H1 (cell line): Measurements from ENCODE around the gene FAM170B. TPM values are rescaled to one million over a fixed set of nuclear protein-coding genes. Genes with fewer than 3 reads are reported as not detected.

Source experiments
- CTCF ChIA-PET: fragments of 300-600 bp; sonication (Branson Sonifier 250); formaldehyde crosslinking; loops from one replicate; lab custom pipeline; 2021; ENCODE audit not compliant: partially characterized antibody; lab: Charles Lee
- POLR2A ChIA-PET: fragments of 300-600 bp; sonication (Branson Sonifier 250); formaldehyde crosslinking; loops from one replicate; lab custom pipeline; 2021; ENCODE audit warnings: inconsistent platforms; ENCODE audit not compliant: partially characterized antibody; lab: Charles Lee
- DNase-seq, 2 experiments: peaks; one replicate each; pipeline versions ENCODE4 v3.0.0 to v3.0.0-alpha.2; 2010 to 2022; ENCODE audit warnings: low spot score in 2 of 2, low read depth in 1 of 2, mixed read lengths in 1 of 2
- FAIRE-seq: peaks from 2 replicates; lab custom pipeline; 2011; peaks lifted over from hg19 to GRCh38; lab: Jason Lieb, UNC
- H2AFZ ChIP-seq: 2 replicates; pipeline ENCODE4 v1.8.1; 2012; ENCODE audit warnings: low read length, inconsistent platforms
- H2AK5ac ChIP-seq: 2 replicates; pipeline ENCODE4 v1.6.1; 2013; ENCODE audit warnings: low read depth, low read length
- H2BK120ac ChIP-seq: replicated peaks from 2 replicates; pipeline ENCODE3; 2013; ENCODE audit warnings: low read depth, low read length, inconsistent platforms
- H2BK12ac ChIP-seq: 2 replicates; pipeline ENCODE4 v1.6.1; 2013; ENCODE audit warnings: low read depth, low read length
- H2BK15ac ChIP-seq: 2 replicates; pipeline ENCODE4 v1.6.1; 2013; ENCODE audit warnings: low read length
- H2BK20ac ChIP-seq: 2 replicates; pipeline ENCODE4 v1.6.1; 2013; ENCODE audit warnings: low read length
- H2BK5ac ChIP-seq: 2 replicates; pipeline ENCODE4 v1.6.1; 2013; ENCODE audit warnings: low read depth, low read length
- H3K14ac ChIP-seq: 2 replicates; pipeline ENCODE4 v1.6.1; 2013; ENCODE audit warnings: inconsistent platforms; ENCODE audit not compliant: insufficient read length
- H3K18ac ChIP-seq: 2 replicates; pipeline ENCODE4 v1.6.1; 2013; ENCODE audit warnings: low read length; ENCODE audit errors: extremely low read depth
- H3K23ac ChIP-seq: 2 replicates; pipeline ENCODE4 v1.6.1; 2013; ENCODE audit warnings: inconsistent platforms; ENCODE audit not compliant: insufficient read length
- H3K23me2 ChIP-seq: 2 replicates; pipeline ENCODE4 v1.6.1; 2013; ENCODE audit warnings: low read depth, low read length
- H3K27ac ChIP-seq: 2 replicates; pipeline ENCODE4 v1.6.1; 2011; ENCODE audit warnings: low read depth, low read length, inconsistent platforms
- H3K27me3 ChIP-seq, 4 experiments: replicated peaks in 1 of 4; 1 replicate in 1 of 4; 2 replicates in 3 of 4; pipeline versions ENCODE4 v1.6.1 to v1.8.1; 2011 to 2013; ENCODE audit warnings: low read length in 3 of 4, mild to moderate bottlenecking in 3 of 4, inconsistent platforms in 2 of 4, mixed read lengths in 2 of 4, moderate library complexity in 1 of 4; ENCODE audit not compliant: control insufficient read depth in 3 of 4, insufficient read depth in 3 of 4; ENCODE audit errors: extremely low read depth in 1 of 4
- H3K36me3 ChIP-seq, 4 experiments: 2 replicates each; pipeline versions ENCODE4 v1.6.1 to v1.8.1; 2011 to 2013; ENCODE audit warnings: mild to moderate bottlenecking in 4 of 4, low read length in 3 of 4, moderate library complexity in 2 of 4, control low read depth in 1 of 4, inconsistent platforms in 1 of 4; ENCODE audit not compliant: insufficient read depth in 4 of 4, control insufficient read depth in 2 of 4
- H3K4ac ChIP-seq: replicated peaks from 2 replicates; pipeline ENCODE3; 2013; ENCODE audit warnings: low read length, low read depth, mixed read lengths, inconsistent platforms; ENCODE audit not compliant: insufficient read length
- H3K4me1 ChIP-seq, 4 experiments: replicated peaks in 1 of 4; 1 replicate in 1 of 4; 2 replicates in 3 of 4; pipeline versions ENCODE4 v1.6.1 to v1.8.1; 2011 to 2013; ENCODE audit warnings: low read length in 3 of 4, inconsistent platforms in 2 of 4, mixed read lengths in 1 of 4; ENCODE audit not compliant: insufficient read depth in 4 of 4, control insufficient read depth in 3 of 4
- H3K4me2 ChIP-seq, 2 experiments: 2 replicates each; pipeline versions ENCODE4 v1.6.1 to v1.8.1; 2011 to 2013; ENCODE audit warnings: low read depth in 2 of 2, low read length in 2 of 2, control low read depth in 1 of 2, inconsistent platforms in 1 of 2, mild to moderate bottlenecking in 1 of 2; ENCODE audit not compliant: insufficient read depth in 1 of 2
- H3K4me3 ChIP-seq, 4 experiments: fragments of 200-600, 300-600 bp in 1 of 4; sonication (generic), shearing (Covaris generic), sonication (Bioruptor Twin) in 1 of 4; 2 replicates each; pipeline versions ENCODE4 v1.5.1 to v1.8.1; 2011 to 2016; ENCODE audit warnings: low read length in 4 of 4, low read depth in 3 of 4, control low read depth in 2 of 4, inconsistent platforms in 2 of 4, mild to moderate bottlenecking in 2 of 4, mixed read lengths in 1 of 4, moderate library complexity in 1 of 4; ENCODE audit not compliant: insufficient read depth in 2 of 4; ENCODE audit errors: extremely low read depth in 1 of 4
- H3K56ac ChIP-seq: replicated peaks from 2 replicates; pipeline ENCODE3; 2013; ENCODE audit warnings: low read depth, mild to moderate bottlenecking, mixed read lengths, low read length, inconsistent platforms; ENCODE audit not compliant: insufficient read length
- H3K79me1 ChIP-seq: 2 replicates; pipeline ENCODE4 v1.6.1; 2013; ENCODE audit warnings: low read depth, low read length, control low read depth
- H3K79me2 ChIP-seq, 2 experiments: 2 replicates each; pipeline versions ENCODE4 v1.6.1 to v1.8.1; 2012 to 2013; ENCODE audit warnings: low read length in 2 of 2, mild to moderate bottlenecking in 2 of 2, inconsistent platforms in 1 of 2; ENCODE audit not compliant: insufficient read depth in 2 of 2, control insufficient read depth in 1 of 2
- H3K9ac ChIP-seq, 4 experiments: replicated peaks in 1 of 4; 1 replicate in 1 of 4; 2 replicates in 3 of 4; pipeline versions ENCODE4 v1.6.1 to v1.8.1; 2011 to 2013; ENCODE audit warnings: low read depth in 3 of 4, low read length in 3 of 4, control low read depth in 2 of 4, mild to moderate bottlenecking in 2 of 4, moderate library complexity in 2 of 4, inconsistent platforms in 1 of 4; ENCODE audit errors: extremely low read depth in 1 of 4
- H3K9me3 ChIP-seq, 2 experiments: 2 replicates each; pipeline versions ENCODE4 v1.6.1 to v1.8.1; 2012 to 2013; ENCODE audit warnings: mild to moderate bottlenecking in 2 of 2, moderate library complexity in 2 of 2, control low read depth in 1 of 2, inconsistent platforms in 1 of 2, low read depth in 1 of 2, low read length in 1 of 2, mixed read lengths in 1 of 2; ENCODE audit not compliant: insufficient read depth in 2 of 2
- H4K20me1 ChIP-seq, 2 experiments: replicated peaks in 1 of 2; 2 replicates each; pipeline versions ENCODE3 to v1.8.1; 2011 to 2013; ENCODE audit warnings: inconsistent platforms in 2 of 2, low read length in 2 of 2, mild to moderate bottlenecking in 1 of 2; ENCODE audit not compliant: insufficient read depth in 2 of 2, control insufficient read depth in 1 of 2
- H4K5ac ChIP-seq: 2 replicates; pipeline ENCODE4 v1.6.1; 2013; ENCODE audit warnings: low read length, low read depth, mixed read lengths, inconsistent platforms; ENCODE audit not compliant: insufficient read length
- H4K8ac ChIP-seq: 2 replicates; pipeline ENCODE4 v1.8.0; 2013; ENCODE audit warnings: mild to moderate bottlenecking, moderate library complexity, low read length, inconsistent platforms; ENCODE audit not compliant: insufficient read depth; ENCODE audit errors: extremely low read depth
- H4K91ac ChIP-seq: replicated peaks from 2 replicates; pipeline ENCODE3; 2013; ENCODE audit warnings: low read length, mixed read lengths, inconsistent platforms; ENCODE audit not compliant: insufficient read length
- ATF2 ChIP-seq: IDR thresholded peaks from 2 replicates; pipeline ENCODE4 v1.6.1; 2012; ENCODE audit warnings: low read length, inconsistent platforms
- CBX5 ChIP-seq: fragments of 300-800, 300-1000 bp; sonication (generic); IDR thresholded peaks from 2 replicates; pipeline ENCODE4 v1.7.1; 2016; ENCODE audit warnings: antibody characterized with exemption, low read length, low read depth
- CEBPB ChIP-seq: IDR thresholded peaks from 2 replicates; pipeline ENCODE4 v1.6.1; 2012; ENCODE audit warnings: low read depth, low read length
- EGR1 ChIP-seq: IDR thresholded peaks from 2 replicates; pipeline ENCODE4 v1.6.1; 2011; ENCODE audit warnings: low read depth, low read length, borderline replicate concordance
- HDAC6 ChIP-seq: IDR thresholded peaks from one replicate; pipeline ENCODE4 v1.7.1; 2012; ENCODE audit warnings: low read depth, mild to moderate bottlenecking, inconsistent platforms, low read length, moderate library complexity
- MAFK ChIP-seq: IDR thresholded peaks from 2 replicates; pipeline ENCODE4 v1.6.1; 2012; ENCODE audit warnings: low read depth, mild to moderate bottlenecking, improper control_type of control experiment, low read length
- PHF8 ChIP-seq: fragments of 200-600 bp; sonication (generic); conservative IDR thresholded peaks from 2 replicates; pipeline ENCODE4 v1.7.1; 2012; ENCODE audit warnings: low read depth, mild to moderate bottlenecking, inconsistent platforms, low read length, moderate library complexity
- RNF2 ChIP-seq: fragments of 200-900, 300-1000 bp; sonication (generic); IDR thresholded peaks from 2 replicates; pipeline ENCODE4 v1.7.1; 2016; ENCODE audit warnings: borderline replicate concordance, low read depth, mild to moderate bottlenecking, antibody characterized with exemption, low read length; ENCODE audit not compliant: poor library complexity, severe bottlenecking; ENCODE audit errors: missing control alignments
- SIN3A ChIP-seq, 2 experiments: IDR thresholded peaks in 1 of 2; conservative IDR thresholded peaks in 1 of 2; 2 replicates each; pipeline ENCODE4 v1.6.1; 2011 to 2012; ENCODE audit warnings: low read length in 2 of 2, improper control_type of control experiment in 1 of 2, low read depth in 1 of 2, mild to moderate bottlenecking in 1 of 2
- SP1 ChIP-seq: IDR thresholded peaks from 2 replicates; pipeline ENCODE4 v1.6.1; 2011; ENCODE audit warnings: low read depth, low read length
- TAF1 ChIP-seq: IDR thresholded peaks from 2 replicates; pipeline ENCODE4 v1.6.1; 2011; ENCODE audit warnings: mild to moderate bottlenecking, low read depth, low read length
- TBP ChIP-seq: IDR thresholded peaks from 2 replicates; pipeline ENCODE4 v1.6.1; 2011; ENCODE audit warnings: low read depth, low read length, improper control_type of control experiment
- WGBS, 2 experiments: shearing (Covaris generic) in 1 of 2; methylation state at CpG; one replicate each; pipeline versions ENCODE4 v1.1.6 to v1.1.7; 2013 to 2015; ENCODE audit warnings: low lambda C conversion rate in 2 of 2, mixed read lengths in 2 of 2, inconsistent platforms in 1 of 2, low coverage in 1 of 2, missing lambda C conversion rate in 1 of 2; ENCODE audit not compliant: insufficient replicate concordance in 2 of 2, insufficient coverage in 1 of 2, insufficient read length in 1 of 2; ENCODE audit errors: extremely low coverage in 1 of 2, missing lambda C conversion rate in 1 of 2; 5-methylcytosine and 5-hydroxymethylcytosine counted together
- polyA plus RNA-seq, 7 experiments: library from polyadenylated mRNA; depleted of rRNA in 3 of 7; stranded (reverse) in 5 of 7; unstranded in 2 of 7; fragments of >200 nt in 5 of 7; fragments of 200-250 nt in 2 of 7; gene quantifications; 1 replicate in 5 of 7; 2 replicates in 1 of 7; 4 replicates in 1 of 7; pipeline versions ENCODE4 v1.2.1 to v1.2.3, GENCODE V29; 2011 to 2013; ENCODE audit warnings: missing spikeins in 2 of 7, mixed read lengths in 2 of 7
- total RNA-seq: library from RNA; stranded (reverse); fragmentation: NEBNext Ultra II Directional; extraction: Animal tissue kit (Norgen Biotek cat#: 25700); gene quantifications from 2 replicates; pipeline ENCODE4 v1.2.1, GENCODE V29; 2021

Gene FAM170B
- total and polyA plus RNA-seq, 2 of the 8 experiments (the other 6 are each of a cell fraction or from before 2014, with no cell fraction given) = not detected

- Histone ChIP-seq H3K14ac (no peak overlapping the region), H3K27ac (no peak overlapping the region), H3K79me1 (no peaks in the 10 kb centered on the region), H4K20me1 (no peaks in the 10 kb centered on the region), H3K23me2 (no peaks in the 10 kb centered on the region), H2BK12ac (no peak overlapping the region), H3K4ac (no peak overlapping the region), H2AFZ (peak overlapping the region; percentile 32), H3K4me2 (no peak overlapping the region), H3K4me1 (no peaks in the 10 kb centered on the region), H2BK5ac (no peak overlapping the region), H4K8ac (peak overlapping the region; percentile 25; the same call in 1 of the 2 replicates), H2BK120ac (no peak overlapping the region), H2BK15ac (no peak overlapping the region), H4K91ac (no peak overlapping the region), H3K36me3 (no peaks in the 10 kb centered on the region), H3K18ac (no peak overlapping the region), H4K5ac (no peak overlapping the region), H2AK5ac (no peak overlapping the region), H3K79me2 (no peaks in the 10 kb centered on the region), H3K9me3 (peaks cover 2 to 6% of the 10 kb centered on the region in 2 experiments; a peak in 2 of 4 replicates), H3K27me3 (peaks cover 0 to 4% (median 1%) of the 10 kb centered on the region in 4 experiments; a peak in 3 of 7 replicates), H3K4me3 (no peak overlapping the region), H3K9ac (no peak overlapping the region), H3K23ac (no peak overlapping the region), H2BK20ac (no peak overlapping the region), H3K56ac (no peak overlapping the region)
- TF ChIP-seq TAF1 = no peak
- TF ChIP-seq MAFK = no peak
- no peak for TF ChIP-seq CEBPB
- no peak for TF ChIP-seq SP1
- TF ChIP-seq SIN3A (conservative IDR thresholded peaks at IDR 0.05 in 1 of 2, IDR thresholded peaks at IDR 0.05 in 1 of 2; ENCODE audit: low read depth in 1 of 2, low read length in 2 of 2) = no peak
- no peak for TF ChIP-seq EGR1
- no peak for TF ChIP-seq TBP
- TF ChIP-seq HDAC6 = no peak
- TF ChIP-seq CBX5 = no peak
- TF ChIP-seq RNF2 = no peak
- no peak for TF ChIP-seq PHF8
- no peak for TF ChIP-seq ATF2
- DNase-seq (no peak), FAIRE-seq (no peak)
- 96% methylated on average over 3 of the region's 3 CpGs; no CpG with 5 or more reads in 1 of the 2 experiments for WGBS, 2 experiments
- ChIA-PET POLR2A (no interaction called here), CTCF (interaction anchor here (0.7 to 1.2 kb wide), 5 partner anchors 8 to 287 kb away, joined by 3 to 4 read pairs (median 4); no protein-coding TSS in a partner anchor)
Measured at GRCh38 chr10:49120911-49121310, 12.9 kb downstream of the FAM170B start.
